WERI-Rb-1 (cell line): ENCODE results near the gene CNIH3.

Source experiments
- DNase-seq: peaks from one replicate; pipeline ENCODE4 v3.0.0-alpha.2; 2020
- H3K27ac ChIP-seq: fragments of 250-450 bp; sonication (Bioruptor Pico); 2 replicates; pipeline ENCODE4 v1.5.1; 2020; ENCODE audit warnings: mild to moderate bottlenecking, moderate library complexity
- H3K27me3 ChIP-seq: fragments of 250-450 bp; sonication (Bioruptor Pico); 2 replicates; pipeline ENCODE4 v1.5.1; 2021; ENCODE audit warnings: mild to moderate bottlenecking, low read depth, moderate library complexity; ENCODE audit not compliant: insufficient read depth, severe bottlenecking
- H3K36me3 ChIP-seq: fragments of 250-450 bp; sonication (Bioruptor Pico); 2 replicates; pipeline ENCODE4 v1.5.1; 2020; ENCODE audit warnings: mild to moderate bottlenecking, moderate library complexity
- H3K4me3 ChIP-seq: 2 replicates; pipeline ENCODE4 v1.5.1; 2011; ENCODE audit warnings: low read depth, mild to moderate bottlenecking, control low read depth, low read length
- H3K9me3 ChIP-seq: fragments of 250-450 bp; sonication (Bioruptor Pico); 2 replicates; pipeline ENCODE4 v1.5.1; 2021; ENCODE audit warnings: mild to moderate bottlenecking, moderate library complexity; ENCODE audit not compliant: severe bottlenecking
- CTCF ChIP-seq: IDR thresholded peaks from 2 replicates; pipeline ENCODE4 v1.5.1; 2011; ENCODE audit warnings: low read depth, mild to moderate bottlenecking, control low read depth, inconsistent platforms, low read length

The CNIH3 gene

GRCh38 chr1:224724566-224724965 is 108.4 kb downstream of the CNIH3 start:
- no peaks in the 10 kb centered on the region for H3K36me3 ChIP-seq
- no peaks in the 10 kb centered on the region for H3K9me3 ChIP-seq
- H3K27ac ChIP-seq = no peak overlapping the region
- H3K4me3 ChIP-seq = no peak overlapping the region
- TF ChIP-seq CTCF = no peak
- H3K27me3 ChIP-seq = no peaks in the 10 kb centered on the region
- DNase-seq = no peak

- DNase-seq = no peak
- Histone ChIP-seq H3K27me3 (no peaks in the 10 kb centered on the region), H3K9me3 (no peaks in the 10 kb centered on the region), H3K4me3 (no peak overlapping the region), H3K36me3 (no peaks in the 10 kb centered on the region), H3K27ac (no peak overlapping the region)
- no peak for TF ChIP-seq CTCF
Measured at GRCh38 chr1:224726441-224727182, 110.5 kb downstream of the CNIH3 start.

GRCh38 chr1:224727351-224728289 is 111.5 kb downstream of the CNIH3 start:
- no peak for TF ChIP-seq CTCF
- no peak overlapping the region for H3K4me3 ChIP-seq
- H3K27ac ChIP-seq = no peak overlapping the region
- no peaks in the 10 kb centered on the region for H3K36me3 ChIP-seq
- no peaks in the 10 kb centered on the region for H3K27me3 ChIP-seq
- no peak for DNase-seq
- H3K9me3 ChIP-seq = no peaks in the 10 kb centered on the region

- H3K4me3 ChIP-seq = no peak overlapping the region
- H3K27me3 ChIP-seq = no peaks in the 10 kb centered on the region
- no peaks in the 10 kb centered on the region for H3K9me3 ChIP-seq
- H3K36me3 ChIP-seq = no peaks in the 10 kb centered on the region
- no peak for TF ChIP-seq CTCF
- no peak overlapping the region for H3K27ac ChIP-seq
- no peak for DNase-seq
Measured at GRCh38 chr1:224730540-224730939, 114.4 kb downstream of the CNIH3 start.

- Histone ChIP-seq H3K36me3 (no peaks in the 10 kb centered on the region), H3K27ac (no peak overlapping the region), H3K9me3 (no peaks in the 10 kb centered on the region), H3K27me3 (no peaks in the 10 kb centered on the region), H3K4me3 (no peak overlapping the region)
- TF ChIP-seq CTCF = no peak
- DNase-seq = no peak
Measured at GRCh38 chr1:224730965-224731364, 114.8 kb downstream of the CNIH3 start.
